HFFc6 (cell line): ENCODE measurements around the gene RPA3. TPM values are rescaled to one million over a fixed set of nuclear protein-coding genes. Genes with fewer than 3 reads are reported as not detected.

Experiments used
- DNase-seq: peaks from one replicate; pipeline ENCODE4 v3.0.0-alpha.2; 2018
- H3K27ac Mint-ChIP-seq: 2 replicates; pipeline ENCODE4 v1.8.0; 2020; ENCODE audit warnings: mild to moderate bottlenecking, mixed read lengths
- H3K27me3 Mint-ChIP-seq: 2 replicates; pipeline ENCODE4 v1.8.0; 2021; ENCODE audit warnings: mild to moderate bottlenecking, moderate library complexity, mixed read lengths; ENCODE audit not compliant: insufficient read depth
- H3K36me3 Mint-ChIP-seq: 2 replicates; pipeline ENCODE4 v1.8.0; 2021; ENCODE audit warnings: low read depth, mixed read lengths
- H3K4me1 Mint-ChIP-seq: 2 replicates; pipeline ENCODE4 v1.8.0; 2020; ENCODE audit warnings: low read depth, mixed read lengths
- H3K4me3 Mint-ChIP-seq: 2 replicates; pipeline ENCODE4 v1.8.0; 2020; ENCODE audit warnings: mild to moderate bottlenecking, moderate library complexity, mixed read lengths
- H3K9me3 Mint-ChIP-seq: 2 replicates; pipeline ENCODE4 v1.8.0; 2020; ENCODE audit warnings: mild to moderate bottlenecking, mixed read lengths
- total RNA-seq, 6 experiments: library from RNA; stranded (reverse); fragmentation: NEBNext Ultra II Directional; extraction: Animal tissue kit (Norgen Biotek cat#: 25700); gene quantifications; 2 replicates in 1 of 6; 3 replicates in 5 of 6; pipeline ENCODE4 v1.2.3, GENCODE V29; 2021
- TF ChIP-seq, protein P1 (sequence below): fragments of 200-600 bp; sonication (generic); IDR thresholded peaks from 2 replicates; pipeline ENCODE4 v1.5.0; 2021; ENCODE audit warnings: antibody characterized with exemption, mild to moderate bottlenecking

RPA3 gene
- total RNA-seq, 6 experiments from 2014 or later, result 36.7 to 58.0 (median 51.1) TPM

DNA sequence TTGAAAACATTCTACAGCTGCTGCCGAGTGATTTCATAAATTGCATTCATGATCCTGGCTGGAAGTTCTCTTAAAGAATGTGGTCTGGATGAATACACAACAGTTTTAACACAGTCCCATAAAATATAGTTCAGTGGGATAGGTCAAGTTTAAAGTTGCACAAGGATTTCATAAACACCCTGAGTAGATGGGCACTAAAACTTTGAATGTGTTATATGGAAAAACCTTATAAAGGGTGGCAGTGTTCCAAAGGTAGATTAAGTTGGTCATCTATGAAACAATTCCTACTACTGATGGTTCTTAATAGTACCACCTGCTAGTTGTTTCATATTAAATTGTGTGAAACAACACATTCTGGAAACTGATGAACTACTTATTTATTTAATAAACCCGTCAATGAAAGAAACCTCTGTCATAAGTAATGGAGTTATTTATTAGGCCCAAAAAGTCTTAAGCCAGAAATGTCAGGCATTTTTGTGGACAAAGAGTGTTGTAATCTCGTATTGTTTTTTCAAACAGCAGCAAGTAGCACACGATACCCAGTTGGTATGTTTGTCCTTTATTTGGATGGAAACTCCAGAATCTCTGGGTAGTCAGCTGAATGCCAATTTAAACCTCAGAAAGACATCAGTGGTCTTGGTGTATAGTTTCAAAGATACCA, 14.3 kb upstream of the RPA3 start:
- peaks cover 13% of the 10 kb centered on the region for H3K4me1 Mint-ChIP-seq
- no peaks in the 10 kb centered on the region for H3K36me3 Mint-ChIP-seq
- no peaks in the 10 kb centered on the region for H3K27me3 Mint-ChIP-seq
- no peak overlapping the region for H3K27ac Mint-ChIP-seq
- no peaks in the 10 kb centered on the region for H3K9me3 Mint-ChIP-seq
- H3K4me3 Mint-ChIP-seq, result no peak overlapping the region
- peak; percentile 5 for DNase-seq
- TF ChIP-seq, protein P1, sequence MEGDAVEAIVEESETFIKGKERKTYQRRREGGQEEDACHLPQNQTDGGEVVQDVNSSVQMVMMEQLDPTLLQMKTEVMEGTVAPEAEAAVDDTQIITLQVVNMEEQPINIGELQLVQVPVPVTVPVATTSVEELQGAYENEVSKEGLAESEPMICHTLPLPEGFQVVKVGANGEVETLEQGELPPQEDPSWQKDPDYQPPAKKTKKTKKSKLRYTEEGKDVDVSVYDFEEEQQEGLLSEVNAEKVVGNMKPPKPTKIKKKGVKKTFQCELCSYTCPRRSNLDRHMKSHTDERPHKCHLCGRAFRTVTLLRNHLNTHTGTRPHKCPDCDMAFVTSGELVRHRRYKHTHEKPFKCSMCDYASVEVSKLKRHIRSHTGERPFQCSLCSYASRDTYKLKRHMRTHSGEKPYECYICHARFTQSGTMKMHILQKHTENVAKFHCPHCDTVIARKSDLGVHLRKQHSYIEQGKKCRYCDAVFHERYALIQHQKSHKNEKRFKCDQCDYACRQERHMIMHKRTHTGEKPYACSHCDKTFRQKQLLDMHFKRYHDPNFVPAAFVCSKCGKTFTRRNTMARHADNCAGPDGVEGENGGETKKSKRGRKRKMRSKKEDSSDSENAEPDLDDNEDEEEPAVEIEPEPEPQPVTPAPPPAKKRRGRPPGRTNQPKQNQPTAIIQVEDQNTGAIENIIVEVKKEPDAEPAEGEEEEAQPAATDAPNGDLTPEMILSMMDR, result no peak

DNA sequence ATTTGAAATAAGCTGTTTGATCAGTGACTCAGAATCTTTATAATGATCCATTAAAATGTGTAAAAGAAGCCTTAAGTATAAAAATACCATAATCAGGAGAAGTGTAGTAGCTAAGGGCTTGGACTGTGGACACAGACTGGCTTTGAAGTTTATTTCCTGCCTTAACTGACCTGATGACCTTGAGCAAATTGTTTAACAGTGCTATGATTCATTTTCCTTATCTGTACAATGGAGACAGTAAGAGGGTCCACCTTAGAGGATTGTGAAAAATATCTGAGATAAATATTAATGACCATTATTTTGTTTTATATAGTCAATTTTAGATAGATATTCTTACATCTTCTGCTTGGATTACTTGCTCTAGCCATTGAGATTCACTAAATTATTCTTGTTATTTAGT, 13.3 kb upstream of the RPA3 start:
- Mint-ChIP-seq H3K9me3 (no peaks in the 10 kb centered on the region), H3K27ac (no peak overlapping the region), H3K27me3 (no peaks in the 10 kb centered on the region), H3K36me3 (no peaks in the 10 kb centered on the region), H3K4me1 (peaks cover 6% of the 10 kb centered on the region; the same call in 1 of the 2 replicates), H3K4me3 (no peak overlapping the region)
- no peak for DNase-seq
- TF ChIP-seq, protein P1, result no peak

GRCh38 chr7:7720750-7721621, 2.6 kb upstream of the RPA3 start:
- Mint-ChIP-seq H3K27me3 (no peaks in the 10 kb centered on the region; the same call in 1 of the 2 replicates), H3K27ac (no peak overlapping the region)

DNA sequence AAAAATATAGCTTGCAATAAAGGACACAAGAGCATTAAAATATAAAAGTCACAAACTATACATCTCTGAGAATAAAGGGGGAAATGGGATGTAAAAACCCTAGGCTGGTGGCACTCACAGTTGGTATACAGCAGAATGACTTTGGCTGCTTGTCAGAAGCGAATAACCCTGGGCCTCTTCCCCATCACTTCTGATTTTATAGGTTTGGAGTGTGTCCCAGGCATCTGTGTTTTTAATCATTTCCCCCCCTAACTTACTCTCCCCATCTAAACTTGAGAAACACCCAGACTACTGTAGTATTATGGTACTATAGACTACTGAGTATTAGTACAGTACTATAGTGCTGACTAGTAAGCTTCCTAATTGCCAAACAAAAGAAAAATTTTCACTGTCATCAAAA, 1.8 kb upstream of the RPA3 start:
- no peaks in the 10 kb centered on the region for H3K36me3 Mint-ChIP-seq
- no peaks in the 10 kb centered on the region for H3K9me3 Mint-ChIP-seq
- H3K4me1 Mint-ChIP-seq, result peaks cover 19% of the 10 kb centered on the region
- DNase-seq, result no peak
- no peak overlapping the region for H3K27ac Mint-ChIP-seq
- H3K4me3 Mint-ChIP-seq, result no peak overlapping the region
- TF ChIP-seq, protein P1, result no peak
- H3K27me3 Mint-ChIP-seq, result no peaks in the 10 kb centered on the region; the same call in 1 of the 2 replicates

More at GRCh38 chr7:7720750-7721621, 2.6 kb upstream of the RPA3 start:
- Mint-ChIP-seq H3K9me3 (no peaks in the 10 kb centered on the region), H3K4me1 (peaks cover 19% of the 10 kb centered on the region), H3K36me3 (0 out of 2 replicates have a peak, but pooled peaks cover 3% of the 10 kb centered on the region), H3K4me3 (no peak overlapping the region)
- no peak for DNase-seq
- TF ChIP-seq, protein P1, result no peak

DNA sequence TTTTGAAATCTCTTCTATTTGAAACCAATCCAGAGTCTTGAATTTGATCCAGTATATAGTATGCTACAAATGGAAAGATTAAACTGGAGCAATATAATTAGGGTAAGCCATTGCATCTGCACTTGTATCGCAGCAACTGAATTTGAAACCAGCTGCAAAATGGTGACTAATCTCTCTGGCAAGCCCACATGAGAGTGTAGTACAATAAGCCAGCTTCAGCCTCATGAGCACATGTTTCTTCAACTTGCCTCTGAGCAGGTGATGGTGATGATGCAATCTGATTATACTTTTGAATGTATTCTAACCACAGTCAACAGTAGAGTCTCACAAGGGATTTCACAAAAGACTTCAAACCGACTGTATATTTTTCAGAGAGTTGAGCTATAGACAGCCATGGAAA, 829 bp upstream of the RPA3 start:
- Mint-ChIP-seq H3K9me3 (no peaks in the 10 kb centered on the region), H3K4me3 (no peak overlapping the region), H3K27ac (no peak overlapping the region), H3K4me1 (peaks cover 19% of the 10 kb centered on the region), H3K36me3 (no peaks in the 10 kb centered on the region), H3K27me3 (no peaks in the 10 kb centered on the region; the same call in 1 of the 2 replicates)
- TF ChIP-seq, protein P1, result no peak
- peak; percentile 55 for DNase-seq
